Suprapubic skin (tissue), 4 donors: Measurements from ENCODE around the gene PARP16. TPM values are rescaled to one million over a fixed set of nuclear protein-coding genes. Genes with fewer than 3 reads are reported as not detected.

ENCODE experiments used
- DNase-seq, 2 donors: peaks; one replicate each; pipeline ENCODE4 v3.0.0-alpha.2; 2019; ENCODE audit warnings: low spot score in 2 of 2
- H3K27ac ChIP-seq: fragments of 200-600 bp; sonication (generic); one replicate; pipeline ENCODE4 v1.5.1; 2019
- H3K27me3 ChIP-seq: fragments of 200-600 bp; sonication (generic); one replicate; pipeline ENCODE4 v1.5.1; 2019
- H3K36me3 ChIP-seq: fragments of 200-600 bp; sonication (generic); one replicate; pipeline ENCODE4 v1.5.1; 2019
- H3K4me1 ChIP-seq: fragments of 200-600 bp; sonication (generic); one replicate; pipeline ENCODE4 v1.5.1; 2019
- H3K4me3 ChIP-seq: fragments of 200-600 bp; sonication (generic); one replicate; pipeline ENCODE4 v1.5.1; 2019; ENCODE audit warnings: mild to moderate bottlenecking
- H3K9me3 ChIP-seq: fragments of 200-600 bp; sonication (generic); one replicate; pipeline ENCODE4 v1.5.1; 2019
- CTCF ChIP-seq, 2 donors: fragments of 200-600 bp in 1 of 2; fragments of 450-650 bp in 1 of 2; sonication (generic) in 1 of 2; IDR thresholded peaks; one replicate each; pipeline ENCODE4 v1.5.1; 2016 to 2019; ENCODE audit warnings: antibody characterized with exemption in 2 of 2, mild to moderate bottlenecking in 1 of 2, moderate library complexity in 1 of 2
- EP300 ChIP-seq: sonication (generic); formaldehyde crosslinking; IDR thresholded peaks from one replicate; pipeline ENCODE4 v1.6.1; 2017; ENCODE audit warnings: antibody characterized with exemption
- POLR2A ChIP-seq, 2 donors: fragments of 450-650 bp; IDR thresholded peaks; one replicate each; pipeline ENCODE4 v1.6.1; 2017; ENCODE audit warnings: antibody characterized with exemption in 2 of 2, mild to moderate bottlenecking in 2 of 2, moderate library complexity in 2 of 2
- POLR2AphosphoS5 ChIP-seq, 3 donors: sonication (generic); formaldehyde crosslinking; IDR thresholded peaks; one replicate each; pipeline ENCODE4 v1.6.1; 2017; ENCODE audit warnings: antibody characterized with exemption in 3 of 3
- WGBS: methylation state at CpG from one replicate; pipeline ENCODE4 v1.1.5; 2018; 5-methylcytosine and 5-hydroxymethylcytosine counted together
- total RNA-seq, 4 donors: library from RNA; depleted of rRNA; stranded (reverse); fragments of >200 nt; gene quantifications; one replicate each; pipeline ENCODE4 v1.1.0, GENCODE V29; 2016

Gene PARP16
- total RNA-seq, 4 donors from 2014 or later: 8.2 to 16.7 (median 11.7) TPM

DNA sequence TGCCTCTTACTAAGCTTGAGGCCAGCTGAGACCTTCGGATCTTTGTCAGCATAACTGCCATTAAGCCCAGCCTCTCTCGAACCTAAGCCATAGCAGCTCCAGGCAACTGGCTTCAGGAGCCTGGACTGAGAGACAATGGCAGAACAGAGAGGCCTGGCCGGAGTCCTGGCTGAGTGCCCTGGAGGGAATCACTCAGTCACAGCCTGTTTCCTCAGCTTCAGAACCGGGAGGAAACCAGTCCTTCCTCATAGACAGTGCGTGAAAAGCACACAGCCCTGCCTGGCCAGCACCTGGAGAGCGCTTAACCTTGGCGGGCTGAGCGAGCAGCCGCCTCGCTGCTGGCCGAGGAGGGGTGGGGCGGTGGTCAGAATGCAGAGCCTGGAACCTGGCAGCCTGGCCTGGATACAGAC is 39.4 kb upstream of the PARP16 start:
- no peak overlapping the region for H3K4me3 ChIP-seq
- peaks cover 3% of the 10 kb centered on the region for H3K27me3 ChIP-seq
- no peaks in the 10 kb centered on the region for H3K9me3 ChIP-seq
- TF ChIP-seq CTCF (IDR thresholded peaks at IDR 0.05): no peak
- no peak for TF ChIP-seq POLR2AphosphoS5 (IDR thresholded peaks at IDR 0.05)
- no peak for TF ChIP-seq EP300
- TF ChIP-seq POLR2A (IDR thresholded peaks at IDR 0.05): no peak
- no peak for DNase-seq
- no peaks in the 10 kb centered on the region for H3K36me3 ChIP-seq
- H3K27ac ChIP-seq: no peak overlapping the region
- no peaks in the 10 kb centered on the region for H3K4me1 ChIP-seq
- 33% methylated on average over 3 of the region's 12 CpGs for WGBS

GRCh38 chr15:65323071-65323511 is 36.4 kb upstream of the PARP16 start:
- 37% methylated on average over 8 of the region's 9 CpGs for WGBS

DNA sequence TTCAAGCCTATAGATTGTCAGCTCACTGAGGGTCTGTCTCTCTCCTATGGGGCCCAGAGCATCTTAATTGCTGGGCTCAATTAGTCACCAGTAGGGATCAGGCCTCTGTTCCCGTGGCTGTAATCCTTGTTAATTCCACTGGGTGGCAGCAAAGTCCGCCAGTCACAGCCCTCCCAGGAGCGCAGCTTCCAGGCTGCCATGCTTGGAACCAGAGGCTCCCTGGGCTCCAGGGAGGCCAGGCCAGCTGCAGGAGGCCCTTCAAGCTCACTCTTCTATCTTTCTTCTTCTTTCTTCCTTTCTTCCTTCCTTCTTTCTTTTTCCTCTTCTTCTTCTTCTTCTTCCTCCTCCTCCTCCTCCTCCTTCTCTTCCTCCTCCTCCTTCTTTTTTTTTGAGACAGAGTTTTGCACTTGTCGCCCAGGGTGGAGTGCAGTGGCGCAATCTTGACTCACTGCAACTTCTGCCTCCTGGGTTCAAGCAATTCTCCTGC is 32.2 kb upstream of the PARP16 start:
- WGBS: 30% methylated on average over 5 of the region's 5 CpGs
- Histone ChIP-seq H3K36me3 (no peaks in the 10 kb centered on the region), H3K27me3 (peaks cover 3% of the 10 kb centered on the region), H3K9me3 (no peaks in the 10 kb centered on the region), H3K27ac (no peak overlapping the region), H3K4me3 (no peak overlapping the region), H3K4me1 (no peaks in the 10 kb centered on the region)
- no peak for TF ChIP-seq EP300
- TF ChIP-seq CTCF (IDR thresholded peaks at IDR 0.05): peak; percentile 85 to 93
- no peak for TF ChIP-seq POLR2A (IDR thresholded peaks at IDR 0.05)
- no peak for TF ChIP-seq POLR2AphosphoS5 (IDR thresholded peaks at IDR 0.05)
- DNase-seq: peak in 1 of 2 donors; percentile 81

More at GRCh38 chr15:65323071-65323511, 36.4 kb upstream of the PARP16 start:
- H3K36me3 ChIP-seq: no peaks in the 10 kb centered on the region
- no peak overlapping the region for H3K4me3 ChIP-seq
- no peaks in the 10 kb centered on the region for H3K4me1 ChIP-seq
- H3K9me3 ChIP-seq: no peaks in the 10 kb centered on the region
- peaks cover 3% of the 10 kb centered on the region for H3K27me3 ChIP-seq
- no peak for DNase-seq
- H3K27ac ChIP-seq: no peak overlapping the region
- TF ChIP-seq EP300 (no peak), POLR2A (IDR thresholded peaks at IDR 0.05) (no peak), CTCF (IDR thresholded peaks at IDR 0.05) (no peak), POLR2AphosphoS5 (IDR thresholded peaks at IDR 0.05) (no peak)

DNA sequence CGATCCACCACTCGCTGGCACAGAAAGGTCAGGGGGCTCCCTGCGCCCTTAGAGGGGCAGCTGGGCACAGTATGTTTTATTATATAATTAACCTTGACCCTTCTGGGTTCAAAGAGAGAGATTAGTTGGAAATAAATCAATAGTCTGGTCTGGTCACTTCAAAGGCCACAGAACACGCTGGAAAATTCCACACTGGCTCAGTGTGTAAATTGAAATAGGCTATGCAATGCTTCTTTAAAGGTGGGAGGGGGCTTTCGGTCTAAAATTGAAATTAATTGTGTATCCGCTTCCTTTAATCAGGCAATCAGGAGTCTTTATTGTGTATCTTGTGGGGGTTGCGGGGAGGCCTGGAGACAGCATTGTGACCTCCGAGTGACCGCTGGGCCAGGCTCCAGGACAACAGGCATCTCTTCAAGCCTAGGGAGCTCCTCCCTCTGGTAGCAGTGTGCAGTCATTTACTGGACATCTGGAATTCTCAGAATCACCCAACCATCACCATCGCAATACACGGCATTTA is 25.8 kb upstream of the PARP16 start:
- WGBS: 80% methylated on average over 11 of the region's 11 CpGs
- no peaks in the 10 kb centered on the region for H3K36me3 ChIP-seq
- H3K4me1 ChIP-seq: no peaks in the 10 kb centered on the region
- DNase-seq: no peak
- TF ChIP-seq EP300 (no peak), POLR2AphosphoS5 (IDR thresholded peaks at IDR 0.05) (no peak), POLR2A (IDR thresholded peaks at IDR 0.05) (no peak), CTCF (IDR thresholded peaks at IDR 0.05) (no peak)
- no peaks in the 10 kb centered on the region for H3K9me3 ChIP-seq
- H3K27me3 ChIP-seq: no peaks in the 10 kb centered on the region
- no peak overlapping the region for H3K4me3 ChIP-seq
- no peak overlapping the region for H3K27ac ChIP-seq

DNA sequence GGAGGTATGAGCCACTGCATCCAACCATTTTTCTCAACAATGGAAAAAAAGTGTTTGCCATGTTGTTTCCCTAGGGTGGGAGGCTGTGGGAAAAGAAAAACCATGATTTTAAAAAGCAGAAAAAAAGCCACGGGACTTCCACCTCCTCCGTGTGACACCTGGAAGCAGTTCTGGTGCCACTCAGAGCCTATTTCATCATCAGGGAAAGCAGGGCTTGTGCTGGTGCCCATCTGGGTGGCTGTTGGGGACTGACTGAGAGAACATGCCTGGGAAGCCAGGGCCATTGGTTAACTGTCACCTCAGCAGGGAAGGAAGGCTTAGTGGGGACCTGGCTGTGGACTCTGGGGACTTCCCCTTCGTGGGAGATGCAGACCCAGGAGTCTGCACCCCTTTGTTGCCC is 25.1 kb upstream of the PARP16 start:
- no peaks in the 10 kb centered on the region for H3K27me3 ChIP-seq
- H3K27ac ChIP-seq: no peak overlapping the region
- DNase-seq: no peak
- no peaks in the 10 kb centered on the region for H3K9me3 ChIP-seq
- 37% methylated on average over 3 of the region's 3 CpGs for WGBS
- no peaks in the 10 kb centered on the region for H3K4me1 ChIP-seq
- no peak for TF ChIP-seq EP300
- TF ChIP-seq POLR2A (IDR thresholded peaks at IDR 0.05): no peak
- TF ChIP-seq POLR2AphosphoS5 (IDR thresholded peaks at IDR 0.05): no peak
- H3K36me3 ChIP-seq: no peaks in the 10 kb centered on the region
- H3K4me3 ChIP-seq: no peak overlapping the region
